Vagina (tissue), 2 donors: ENCODE measurements around the gene HHATL.

Experiments
- POLR2A ChIP-seq, 2 donors: fragments of 450-650 bp; IDR thresholded peaks; one replicate each; pipeline ENCODE4 v1.6.1; 2017; ENCODE audit warnings: antibody characterized with exemption in 2 of 2, mild to moderate bottlenecking in 2 of 2, moderate library complexity in 2 of 2
- TF ChIP-seq, protein P1 (sequence below), 3 experiments: fragments of 450-650 bp in 2 of 3; fragments of 200-600 bp in 1 of 3; sonication (generic) in 1 of 3; IDR thresholded peaks; one replicate each; pipeline ENCODE4 v1.5.1; 2017 to 2019; ENCODE audit warnings: antibody characterized with exemption in 3 of 3, mild to moderate bottlenecking in 2 of 3, moderate library complexity in 2 of 3

DNA sequence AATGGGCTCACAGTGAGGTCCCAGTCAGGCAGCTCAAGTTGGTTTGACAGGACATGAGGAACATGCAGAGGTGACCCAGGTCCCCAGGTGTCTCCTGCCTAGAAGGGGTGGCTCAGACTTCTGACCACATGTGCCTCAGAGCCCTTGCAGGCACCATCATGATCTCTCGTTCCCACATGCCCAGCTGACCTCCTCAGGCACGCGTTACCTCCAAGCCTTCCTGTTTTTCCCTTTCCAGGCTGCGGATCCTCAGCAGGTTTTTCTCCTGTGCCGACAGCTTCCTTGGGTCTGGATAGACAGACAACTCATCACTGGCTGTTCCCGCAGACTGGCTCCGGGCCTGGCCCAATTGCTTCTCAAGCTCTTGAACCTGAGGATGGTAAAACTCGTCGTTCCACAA, 40.1 kb upstream of the HHATL start:
- TF ChIP-seq, protein P1, sequence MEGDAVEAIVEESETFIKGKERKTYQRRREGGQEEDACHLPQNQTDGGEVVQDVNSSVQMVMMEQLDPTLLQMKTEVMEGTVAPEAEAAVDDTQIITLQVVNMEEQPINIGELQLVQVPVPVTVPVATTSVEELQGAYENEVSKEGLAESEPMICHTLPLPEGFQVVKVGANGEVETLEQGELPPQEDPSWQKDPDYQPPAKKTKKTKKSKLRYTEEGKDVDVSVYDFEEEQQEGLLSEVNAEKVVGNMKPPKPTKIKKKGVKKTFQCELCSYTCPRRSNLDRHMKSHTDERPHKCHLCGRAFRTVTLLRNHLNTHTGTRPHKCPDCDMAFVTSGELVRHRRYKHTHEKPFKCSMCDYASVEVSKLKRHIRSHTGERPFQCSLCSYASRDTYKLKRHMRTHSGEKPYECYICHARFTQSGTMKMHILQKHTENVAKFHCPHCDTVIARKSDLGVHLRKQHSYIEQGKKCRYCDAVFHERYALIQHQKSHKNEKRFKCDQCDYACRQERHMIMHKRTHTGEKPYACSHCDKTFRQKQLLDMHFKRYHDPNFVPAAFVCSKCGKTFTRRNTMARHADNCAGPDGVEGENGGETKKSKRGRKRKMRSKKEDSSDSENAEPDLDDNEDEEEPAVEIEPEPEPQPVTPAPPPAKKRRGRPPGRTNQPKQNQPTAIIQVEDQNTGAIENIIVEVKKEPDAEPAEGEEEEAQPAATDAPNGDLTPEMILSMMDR (IDR thresholded peaks at IDR 0.05): no peak
- no peak for TF ChIP-seq POLR2A (IDR thresholded peaks at IDR 0.05)
